ENCODE results near the gene PDE1A. TPM values are rescaled to one million over a fixed set of nuclear protein-coding genes. Genes with fewer than 3 reads are reported as not detected.

PDE1A gene
- total and polyA plus RNA-seq, 2 donors (not counting 1 experiment from before 2014, with no cell fraction given), result 0.07 TPM; not detected in 1

DNA sequence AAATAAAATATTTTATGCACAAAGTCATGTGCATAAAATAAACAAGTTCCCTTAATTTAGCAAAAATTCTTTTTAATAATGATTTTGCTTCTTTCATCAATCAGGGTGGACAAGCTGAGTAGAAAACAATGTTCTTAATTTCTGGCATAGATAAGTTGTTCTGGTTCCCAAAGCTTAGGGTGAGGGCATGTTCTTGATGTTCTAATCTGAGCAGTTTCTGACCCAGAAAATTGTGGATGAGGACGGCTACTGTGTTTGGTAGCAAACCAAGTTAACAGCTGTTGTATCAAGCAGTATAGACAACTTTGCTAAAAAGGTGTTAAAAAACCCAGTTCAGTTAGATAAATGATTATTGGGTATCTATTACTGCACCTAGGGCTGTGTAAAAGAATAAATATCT lies 158.9 kb downstream of the PDE1A start:
- Mint-ChIP-seq H3K4me3 (no peak overlapping the region), H3K27me3 (peaks cover 4% of the 10 kb centered on the region), H3K4me1 (no peaks in the 10 kb centered on the region), H3K9me3 (ENCODE audit: insufficient read depth) (no peaks in the 10 kb centered on the region), H3K27ac (no peak overlapping the region)
- no peak overlapping the region for H3K27ac ChIP-seq (ENCODE audit: low read length in 2 of 2)
- no peaks in the 10 kb centered on the region for H3K4me1 ChIP-seq (ENCODE audit: control insufficient read depth in 2 of 2, insufficient read depth in 2 of 2, low read length in 2 of 2)
- H4K20me1 ChIP-seq (ENCODE audit: control insufficient read depth, insufficient read depth, low read length, poor library complexity, severe bottlenecking), result no peaks in the 10 kb centered on the region
- H3K36me3 ChIP-seq (replicated peaks in 1 of 2; ENCODE audit: control extremely low read depth in 1 of 2, control insufficient read depth in 1 of 2, extremely low read depth in 1 of 2, insufficient read depth in 2 of 2, low read length in 1 of 2), result no peaks in the 10 kb centered on the region
- TF ChIP-seq EZH2 (IDR thresholded peaks at IDR 0.05; ENCODE audit: borderline replicate concordance, insufficient read depth, low read depth, low read length, poor library complexity, severe bottlenecking), result no peak
- TF ChIP-seq, protein P1, sequence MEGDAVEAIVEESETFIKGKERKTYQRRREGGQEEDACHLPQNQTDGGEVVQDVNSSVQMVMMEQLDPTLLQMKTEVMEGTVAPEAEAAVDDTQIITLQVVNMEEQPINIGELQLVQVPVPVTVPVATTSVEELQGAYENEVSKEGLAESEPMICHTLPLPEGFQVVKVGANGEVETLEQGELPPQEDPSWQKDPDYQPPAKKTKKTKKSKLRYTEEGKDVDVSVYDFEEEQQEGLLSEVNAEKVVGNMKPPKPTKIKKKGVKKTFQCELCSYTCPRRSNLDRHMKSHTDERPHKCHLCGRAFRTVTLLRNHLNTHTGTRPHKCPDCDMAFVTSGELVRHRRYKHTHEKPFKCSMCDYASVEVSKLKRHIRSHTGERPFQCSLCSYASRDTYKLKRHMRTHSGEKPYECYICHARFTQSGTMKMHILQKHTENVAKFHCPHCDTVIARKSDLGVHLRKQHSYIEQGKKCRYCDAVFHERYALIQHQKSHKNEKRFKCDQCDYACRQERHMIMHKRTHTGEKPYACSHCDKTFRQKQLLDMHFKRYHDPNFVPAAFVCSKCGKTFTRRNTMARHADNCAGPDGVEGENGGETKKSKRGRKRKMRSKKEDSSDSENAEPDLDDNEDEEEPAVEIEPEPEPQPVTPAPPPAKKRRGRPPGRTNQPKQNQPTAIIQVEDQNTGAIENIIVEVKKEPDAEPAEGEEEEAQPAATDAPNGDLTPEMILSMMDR (IDR thresholded peaks at IDR 0.05), result no peak
- POLR2A ChIA-PET, result no interaction called here
- H3K27me3 ChIP-seq (replicated peaks in 1 of 4; ENCODE audit: control extremely low read depth in 1 of 4, control insufficient read depth in 3 of 4, insufficient read depth in 4 of 4, low read length in 3 of 4), result no peaks in the 10 kb centered on the region
- ATAC-seq (ENCODE audit: low read depth) (no peak), DNase-seq (no peak)
- H3K4me2 ChIP-seq (replicated peaks; ENCODE audit: low read depth, low read length, poor library complexity, severe bottlenecking), result no peak overlapping the region
- no peak overlapping the region for H2AFZ ChIP-seq (ENCODE audit: insufficient read depth, low read depth, low read length, poor library complexity, severe bottlenecking)
- H3K9ac ChIP-seq (ENCODE audit: low read length), result no peak overlapping the region
- H3K79me2 ChIP-seq (ENCODE audit: control insufficient read depth, insufficient read depth, low read length), result no peaks in the 10 kb centered on the region
- CTCF ChIA-PET, result no interaction called here
- intact Hi-C loops (cut with micrococcal nuclease), result no loop called here
- no peak overlapping the region for H3K4me3 ChIP-seq (ENCODE audit: control extremely low read depth in 1 of 5, extremely low read depth in 1 of 5, insufficient read depth in 1 of 5, low read depth in 2 of 5, low read length in 4 of 5)
- no peaks in the 10 kb centered on the region for H3K9me3 ChIP-seq (ENCODE audit: control extremely low read depth in 1 of 3, control insufficient read depth in 2 of 3, insufficient read depth in 1 of 3, low read length in 2 of 3)
- 100% methylated on average over 1 of the region's 1 CpG for WGBS (ENCODE audit: insufficient coverage)

DNA sequence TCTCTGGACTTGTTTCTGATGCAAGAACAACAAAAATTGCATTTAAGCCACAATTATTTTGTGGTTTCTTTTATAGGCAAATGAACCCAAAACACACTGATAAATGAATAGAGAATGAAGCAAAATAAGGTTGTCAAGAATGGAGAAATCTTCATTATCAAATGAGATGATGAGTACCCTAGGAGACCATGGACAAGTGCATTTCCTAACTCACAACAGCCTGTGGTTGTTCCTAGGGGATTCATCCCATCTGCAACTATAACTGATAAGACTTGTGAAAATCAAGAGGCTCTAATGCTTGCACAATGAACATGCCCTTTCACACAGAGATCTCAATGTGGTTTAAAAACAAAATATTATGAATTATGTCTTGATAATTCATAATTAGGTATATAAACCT lies 159.9 kb downstream of the PDE1A start:
- Histone ChIP-seq H2AFZ (ENCODE audit: insufficient read depth, low read depth, low read length, poor library complexity, severe bottlenecking) (no peak overlapping the region), H3K4me2 (replicated peaks; ENCODE audit: low read depth, low read length, poor library complexity, severe bottlenecking) (no peak overlapping the region), H3K27me3 (replicated peaks in 1 of 4; ENCODE audit: control extremely low read depth in 1 of 4, control insufficient read depth in 3 of 4, insufficient read depth in 4 of 4, low read length in 3 of 4) (no peaks in the 10 kb centered on the region), H3K36me3 (replicated peaks in 1 of 2; ENCODE audit: control extremely low read depth in 1 of 2, control insufficient read depth in 1 of 2, extremely low read depth in 1 of 2, insufficient read depth in 2 of 2, low read length in 1 of 2) (no peaks in the 10 kb centered on the region), H4K20me1 (ENCODE audit: control insufficient read depth, insufficient read depth, low read length, poor library complexity, severe bottlenecking) (no peaks in the 10 kb centered on the region), H3K79me2 (ENCODE audit: control insufficient read depth, insufficient read depth, low read length) (no peaks in the 10 kb centered on the region), H3K9ac (ENCODE audit: low read length) (no peak overlapping the region), H3K9me3 (ENCODE audit: control extremely low read depth in 1 of 3, control insufficient read depth in 2 of 3, insufficient read depth in 1 of 3, low read length in 2 of 3) (no peaks in the 10 kb centered on the region), H3K27ac (ENCODE audit: low read length in 2 of 2) (no peak overlapping the region), H3K4me1 (ENCODE audit: control insufficient read depth in 2 of 2, insufficient read depth in 2 of 2, low read length in 2 of 2) (no peaks in the 10 kb centered on the region), H3K4me3 (ENCODE audit: control extremely low read depth in 1 of 5, extremely low read depth in 1 of 5, insufficient read depth in 1 of 5, low read depth in 2 of 5, low read length in 4 of 5) (no peak overlapping the region)
- Mint-ChIP-seq H3K4me1 (no peaks in the 10 kb centered on the region), H3K27ac (no peak overlapping the region), H3K9me3 (ENCODE audit: insufficient read depth) (no peaks in the 10 kb centered on the region), H3K4me3 (no peak overlapping the region), H3K27me3 (peaks cover 4% of the 10 kb centered on the region)
- ChIA-PET CTCF (interaction anchor here (0.5 kb wide), 1 partner anchor 322 kb away, joined by 3 read pairs; no protein-coding TSS in a partner anchor), POLR2A (no interaction called here)
- intact Hi-C loops (cut with micrococcal nuclease), result no loop called here
- no peak for ATAC-seq (ENCODE audit: low read depth)
- TF ChIP-seq, protein P1 (IDR thresholded peaks at IDR 0.05), result no peak
- TF ChIP-seq EZH2 (IDR thresholded peaks at IDR 0.05; ENCODE audit: borderline replicate concordance, insufficient read depth, low read depth, low read length, poor library complexity, severe bottlenecking), result no peak
- no peak for DNase-seq

All from B cell (primary cell).